GM23248 (cell line): ENCODE results near the gene SCNN1A. TPM values are rescaled to one million over a fixed set of nuclear protein-coding genes. Genes with fewer than 3 reads are reported as not detected.

ENCODE experiments used
- DNase-seq: peaks from one replicate; pipeline ENCODE4 v3.0.0-alpha.2; 2015
- H2AFZ ChIP-seq: fragments of 200-600 bp; sonication (generic); 2 replicates; pipeline ENCODE4 v1.6.1; 2016; ENCODE audit warnings: antibody characterized with exemption
- H3F3A ChIP-seq: fragments of 200-600 bp; sonication (generic); 2 replicates; pipeline ENCODE4 v1.6.1; 2016; ENCODE audit warnings: mild to moderate bottlenecking, antibody characterized with exemption, mixed run types; ENCODE audit not compliant: insufficient read depth
- H3K27ac ChIP-seq: fragments of 200-600 bp; sonication (generic); 2 replicates; pipeline ENCODE4 v1.5.1; 2016; ENCODE audit warnings: mild to moderate bottlenecking
- H3K27me3 ChIP-seq: fragments of 200-600 bp; sonication (generic); replicated peaks from 2 replicates; pipeline ENCODE4 v1.6.1; 2016; ENCODE audit warnings: mild to moderate bottlenecking; ENCODE audit not compliant: insufficient read depth
- H3K36me3 ChIP-seq: fragments of 200-600 bp; sonication (generic); 2 replicates; pipeline ENCODE4 v1.6.1; 2016; ENCODE audit warnings: low read depth, mild to moderate bottlenecking
- H3K4me1 ChIP-seq: fragments of 200-600 bp; sonication (generic); 2 replicates; pipeline ENCODE4 v1.6.1; 2016; ENCODE audit warnings: mild to moderate bottlenecking; ENCODE audit not compliant: insufficient read depth
- H3K4me2 ChIP-seq: fragments of 200-600 bp; sonication (generic); one replicate; pipeline ENCODE4 v1.6.1; 2016; ENCODE audit warnings: mild to moderate bottlenecking; ENCODE audit not compliant: unreplicated experiment
- H3K4me3 ChIP-seq: fragments of 200-600 bp; sonication (generic); 2 replicates; pipeline ENCODE4 v1.5.1; 2016; ENCODE audit warnings: mild to moderate bottlenecking
- H3K79me2 ChIP-seq: fragments of 200-600 bp; sonication (generic); 2 replicates; pipeline ENCODE4 v1.6.1; 2016; ENCODE audit warnings: mild to moderate bottlenecking; ENCODE audit not compliant: insufficient read depth
- H3K9ac ChIP-seq: fragments of 200-600 bp; sonication (generic); 2 replicates; pipeline ENCODE4 v1.6.1; 2016; ENCODE audit warnings: mild to moderate bottlenecking
- H3K9me2 ChIP-seq: fragments of 200-600 bp; sonication (generic); 2 replicates; pipeline ENCODE4 v1.6.1; 2016; ENCODE audit warnings: mixed run types, mild to moderate bottlenecking, moderate library complexity; ENCODE audit not compliant: insufficient read depth
- H3K9me3 ChIP-seq: fragments of 200-600 bp; sonication (generic); one replicate; pipeline ENCODE4 v1.6.1; 2017; ENCODE audit warnings: low read depth
- H4K20me1 ChIP-seq: fragments of 200-600 bp; sonication (generic); 2 replicates; pipeline ENCODE4 v1.6.0; 2016; ENCODE audit not compliant: insufficient read depth
- EZH2 ChIP-seq: fragments of 200-600 bp; sonication (generic); IDR thresholded peaks from 2 replicates; pipeline ENCODE4 v1.6.1; 2018; ENCODE audit warnings: antibody characterized with exemption, mild to moderate bottlenecking; ENCODE audit not compliant: insufficient read depth, poor library complexity, severe bottlenecking
- EZH2phosphoT487 ChIP-seq: fragments of 200-600 bp; sonication (generic); IDR thresholded peaks from 2 replicates; pipeline ENCODE4 v1.6.1; 2018; ENCODE audit warnings: antibody characterized with exemption, moderate library complexity, mild to moderate bottlenecking, low read depth; ENCODE audit not compliant: insufficient read depth
- WGBS, 2 experiments: methylation state at CpG; one replicate each; pipeline ENCODE4 v1.1.6; 2015 to 2017; ENCODE audit warnings: low lambda C conversion rate in 2 of 2, low coverage in 1 of 2; ENCODE audit errors: missing lambda C conversion rate in 2 of 2; 5-methylcytosine and 5-hydroxymethylcytosine counted together
- in situ Hi-C: fragments of 300-500 bp; cut with MboI; formaldehyde crosslinking; loops from 2 replicates; pipeline ENCODE4 v1.15.0; 2020
- polyA plus RNA-seq: library from polyadenylated mRNA; unstranded; fragments of >200 nt; fragmentation: Nextera tagmentation; extraction: Ambion mirVana; gene quantifications from 2 replicates; pipeline ENCODE4 v1.2.1, GENCODE V29; 2016
- total RNA-seq: library from RNA; depleted of rRNA; stranded (reverse); fragments of >200 nt; shearing (Covaris generic); gene quantifications from 2 replicates; pipeline ENCODE4 v1.2.3, GENCODE V29; 2014

The SCNN1A gene
- total and polyA plus RNA-seq, 2 experiments from 2014 or later, result 0.59 to 0.76 TPM

GRCh38 chr12:6390084-6390799, 14.9 kb upstream of the SCNN1A start:
- in situ Hi-C loops, result no loop called here
- TF ChIP-seq EZH2phosphoT487 (no peak), EZH2 (no peak)
- 79 to 81% methylated on average over 14 to 15 of the region's 15 CpGs for WGBS, 2 experiments
- Histone ChIP-seq H3K4me1 (peaks cover 5% of the 10 kb centered on the region), H4K20me1 (no peaks in the 10 kb centered on the region), H3K9ac (no peak overlapping the region), H3K4me2 (no peak overlapping the region), H3K27me3 (no peaks in the 10 kb centered on the region), H3K27ac (no peak overlapping the region), H3K79me2 (peaks cover 25% of the 10 kb centered on the region), H2AFZ (no peak overlapping the region), H3K4me3 (no peak overlapping the region), H3F3A (peaks cover 30% of the 10 kb centered on the region), H3K9me2 (no peaks in the 10 kb centered on the region), H3K36me3 (peaks cover 39% of the 10 kb centered on the region; the same call in 1 of the 2 replicates), H3K9me3 (no peaks in the 10 kb centered on the region)
- no peak for DNase-seq

- in situ Hi-C loops, result no loop called here
- Histone ChIP-seq H3K9me2 (no peaks in the 10 kb centered on the region), H3K4me3 (no peak overlapping the region), H3K9ac (peak overlapping the region; percentile 18; the same call in 1 of the 2 replicates), H3F3A (peaks cover 20% of the 10 kb centered on the region), H3K27ac (no peak overlapping the region), H4K20me1 (no peaks in the 10 kb centered on the region), H3K4me2 (no peak overlapping the region), H3K79me2 (peaks cover 37% of the 10 kb centered on the region), H3K36me3 (peaks cover 39% of the 10 kb centered on the region; the same call in 1 of the 2 replicates), H3K27me3 (no peaks in the 10 kb centered on the region), H2AFZ (no peak overlapping the region), H3K9me3 (no peaks in the 10 kb centered on the region), H3K4me1 (peaks cover 13% of the 10 kb centered on the region)
- no peak for TF ChIP-seq EZH2phosphoT487
- no peak for TF ChIP-seq EZH2
- DNase-seq, result no peak
- 96 to 98% methylated on average over 7 of the region's 7 CpGs for WGBS, 2 experiments
Measured at GRCh38 chr12:6387541-6387940, 12.2 kb upstream of the SCNN1A start.

GRCh38 chr12:6386491-6386890, 11.1 kb upstream of the SCNN1A start:
- Histone ChIP-seq H3K9me3 (no peaks in the 10 kb centered on the region), H3K4me2 (no peak overlapping the region), H3F3A (peaks cover 10% of the 10 kb centered on the region), H3K9ac (no peak overlapping the region), H3K4me3 (no peak overlapping the region), H3K79me2 (peaks cover 37% of the 10 kb centered on the region), H3K9me2 (no peaks in the 10 kb centered on the region), H3K36me3 (peaks cover 35% of the 10 kb centered on the region; the same call in 1 of the 2 replicates), H2AFZ (no peak overlapping the region), H3K27ac (no peak overlapping the region), H3K27me3 (no peaks in the 10 kb centered on the region), H4K20me1 (no peaks in the 10 kb centered on the region), H3K4me1 (peaks cover 13% of the 10 kb centered on the region)
- 6 to 10% methylated on average over 1 of the region's 1 CpG for WGBS, 2 experiments
- in situ Hi-C loops, result no loop called here
- no peak for DNase-seq
- no peak for TF ChIP-seq EZH2
- no peak for TF ChIP-seq EZH2phosphoT487

- Histone ChIP-seq H3K4me2 (peak overlapping the region; percentile 10), H3K79me2 (peaks cover 37% of the 10 kb centered on the region), H3K4me3 (no peak overlapping the region), H3K9me3 (no peaks in the 10 kb centered on the region), H3K9me2 (no peaks in the 10 kb centered on the region), H3K27me3 (no peaks in the 10 kb centered on the region), H3K4me1 (peaks cover 13% of the 10 kb centered on the region), H4K20me1 (no peaks in the 10 kb centered on the region), H3K36me3 (peaks cover 31% of the 10 kb centered on the region; the same call in 1 of the 2 replicates), H3K27ac (no peak overlapping the region), H3K9ac (no peak overlapping the region), H3F3A (peaks cover 7% of the 10 kb centered on the region; the same call in 1 of the 2 replicates), H2AFZ (no peak overlapping the region)
- 79 to 83% methylated on average over 10 to 11 of the region's 11 CpGs for WGBS, 2 experiments
- in situ Hi-C loops, result no loop called here
- TF ChIP-seq EZH2 (no peak), EZH2phosphoT487 (no peak)
- no peak for DNase-seq
Measured at GRCh38 chr12:6386038-6386437, 10.7 kb upstream of the SCNN1A start.
